ENCODE results near the gene ARSB. TPM values are rescaled to one million over a fixed set of nuclear protein-coding genes. Genes with fewer than 3 reads are reported as not detected.

ARSB gene
- total and polyA plus RNA-seq, 2 donors (not counting 1 experiment from before 2014, with no cell fraction given) = 4.6 to 9.8 TPM

- ChIA-PET POLR2A (no interaction called here), CTCF (no interaction called here)
- Mint-ChIP-seq H3K4me1 (no peaks in the 10 kb centered on the region), H3K27me3 (no peaks in the 10 kb centered on the region), H3K9me3 (ENCODE audit: insufficient read depth) (no peaks in the 10 kb centered on the region), H3K27ac (no peak overlapping the region), H3K4me3 (no peak overlapping the region)
- 97% methylated on average over 8 of the region's 10 CpGs for WGBS (ENCODE audit: insufficient coverage)
- H3K79me2 ChIP-seq (ENCODE audit: control insufficient read depth, insufficient read depth, low read length) = no peaks in the 10 kb centered on the region
- H4K20me1 ChIP-seq (ENCODE audit: control insufficient read depth, insufficient read depth, low read length, poor library complexity, severe bottlenecking) = no peaks in the 10 kb centered on the region
- no peaks in the 10 kb centered on the region for H3K27me3 ChIP-seq (replicated peaks in 1 of 4; ENCODE audit: control extremely low read depth in 1 of 4, control insufficient read depth in 3 of 4, insufficient read depth in 4 of 4, low read length in 3 of 4)
- intact Hi-C loops (cut with micrococcal nuclease) = no loop called here
- no peak overlapping the region for H3K9ac ChIP-seq (ENCODE audit: low read length)
- H3K9me3 ChIP-seq (ENCODE audit: control extremely low read depth in 1 of 3, control insufficient read depth in 2 of 3, insufficient read depth in 1 of 3, low read length in 2 of 3) = no peaks in the 10 kb centered on the region
- H3K4me1 ChIP-seq (ENCODE audit: control insufficient read depth in 2 of 2, insufficient read depth in 2 of 2, low read length in 2 of 2) = no peaks in the 10 kb centered on the region
- TF ChIP-seq EZH2 (IDR thresholded peaks at IDR 0.05; ENCODE audit: borderline replicate concordance, insufficient read depth, low read depth, low read length, poor library complexity, severe bottlenecking) (no peak), CTCF (IDR thresholded peaks at IDR 0.05) (no peak)
- no peak overlapping the region for H3K4me2 ChIP-seq (replicated peaks; ENCODE audit: low read depth, low read length, poor library complexity, severe bottlenecking)
- no peaks in the 10 kb centered on the region for H3K36me3 ChIP-seq (replicated peaks in 1 of 2; ENCODE audit: control extremely low read depth in 1 of 2, control insufficient read depth in 1 of 2, extremely low read depth in 1 of 2, insufficient read depth in 2 of 2, low read length in 1 of 2)
- no peak overlapping the region for H3K4me3 ChIP-seq (ENCODE audit: control extremely low read depth in 1 of 5, extremely low read depth in 1 of 5, insufficient read depth in 1 of 5, low read depth in 2 of 5, low read length in 4 of 5)
- no peak overlapping the region for H3K27ac ChIP-seq (ENCODE audit: low read length in 2 of 2)
- DNase-seq (no peak), ATAC-seq (ENCODE audit: low read depth) (no peak)
- no peak overlapping the region for H2AFZ ChIP-seq (ENCODE audit: insufficient read depth, low read depth, low read length, poor library complexity, severe bottlenecking)
Observed at GRCh38 chr5:78747055-78747454, 238.1 kb downstream of the ARSB start.

GRCh38 chr5:78746021-78746770 lies 238.9 kb downstream of the ARSB start:
- POLR2A ChIA-PET = no interaction called here
- H3K36me3 ChIP-seq (replicated peaks in 1 of 2; ENCODE audit: control extremely low read depth in 1 of 2, control insufficient read depth in 1 of 2, extremely low read depth in 1 of 2, insufficient read depth in 2 of 2, low read length in 1 of 2) = no peaks in the 10 kb centered on the region
- no peak overlapping the region for H3K4me3 ChIP-seq (ENCODE audit: control extremely low read depth in 1 of 5, extremely low read depth in 1 of 5, insufficient read depth in 1 of 5, low read depth in 2 of 5, low read length in 4 of 5)
- Mint-ChIP-seq H3K9me3 (ENCODE audit: insufficient read depth) (no peaks in the 10 kb centered on the region), H3K27ac (no peak overlapping the region), H3K4me3 (no peak overlapping the region), H3K4me1 (no peaks in the 10 kb centered on the region), H3K27me3 (no peaks in the 10 kb centered on the region)
- CTCF ChIA-PET = interaction anchor here (1.5 kb wide), 1 partner anchor 10 kb away, joined by 6 read pairs; no protein-coding TSS in a partner anchor
- no peaks in the 10 kb centered on the region for H4K20me1 ChIP-seq (ENCODE audit: control insufficient read depth, insufficient read depth, low read length, poor library complexity, severe bottlenecking)
- no peaks in the 10 kb centered on the region for H3K79me2 ChIP-seq (ENCODE audit: control insufficient read depth, insufficient read depth, low read length)
- no peak overlapping the region for H3K9ac ChIP-seq (ENCODE audit: low read length)
- intact Hi-C loops (cut with micrococcal nuclease) = no loop called here
- no peak overlapping the region for H3K27ac ChIP-seq (ENCODE audit: low read length in 2 of 2)
- WGBS (ENCODE audit: insufficient coverage) = no CpG with 5 or more reads among the region's 6 CpGs
- no peaks in the 10 kb centered on the region for H3K4me1 ChIP-seq (ENCODE audit: control insufficient read depth in 2 of 2, insufficient read depth in 2 of 2, low read length in 2 of 2)
- no peak for TF ChIP-seq CTCF (IDR thresholded peaks at IDR 0.05)
- DNase-seq (no peak), ATAC-seq (ENCODE audit: low read depth) (no peak)
- no peak overlapping the region for H3K4me2 ChIP-seq (replicated peaks; ENCODE audit: low read depth, low read length, poor library complexity, severe bottlenecking)
- no peaks in the 10 kb centered on the region for H3K27me3 ChIP-seq (replicated peaks in 1 of 4; ENCODE audit: control extremely low read depth in 1 of 4, control insufficient read depth in 3 of 4, insufficient read depth in 4 of 4, low read length in 3 of 4)
- no peaks in the 10 kb centered on the region for H3K9me3 ChIP-seq (ENCODE audit: control extremely low read depth in 1 of 3, control insufficient read depth in 2 of 3, insufficient read depth in 1 of 3, low read length in 2 of 3)
- H2AFZ ChIP-seq (ENCODE audit: insufficient read depth, low read depth, low read length, poor library complexity, severe bottlenecking) = no peak overlapping the region
